GM18861 (cell line): ENCODE results near the gene SNRPD1.
"Not testable (repeated sequence)": the region's sequence is repeated elsewhere in the genome, so short reads cannot be mapped to it uniquely, and the experiment has no call there.

Source experiments
- ATAC-seq: cut with Tn5 transposase; IDR thresholded peaks from one replicate; pipeline ENCODE4 v1.9.1; 2021; ENCODE audit not compliant: unreplicated experiment

The SNRPD1 gene

DNA sequence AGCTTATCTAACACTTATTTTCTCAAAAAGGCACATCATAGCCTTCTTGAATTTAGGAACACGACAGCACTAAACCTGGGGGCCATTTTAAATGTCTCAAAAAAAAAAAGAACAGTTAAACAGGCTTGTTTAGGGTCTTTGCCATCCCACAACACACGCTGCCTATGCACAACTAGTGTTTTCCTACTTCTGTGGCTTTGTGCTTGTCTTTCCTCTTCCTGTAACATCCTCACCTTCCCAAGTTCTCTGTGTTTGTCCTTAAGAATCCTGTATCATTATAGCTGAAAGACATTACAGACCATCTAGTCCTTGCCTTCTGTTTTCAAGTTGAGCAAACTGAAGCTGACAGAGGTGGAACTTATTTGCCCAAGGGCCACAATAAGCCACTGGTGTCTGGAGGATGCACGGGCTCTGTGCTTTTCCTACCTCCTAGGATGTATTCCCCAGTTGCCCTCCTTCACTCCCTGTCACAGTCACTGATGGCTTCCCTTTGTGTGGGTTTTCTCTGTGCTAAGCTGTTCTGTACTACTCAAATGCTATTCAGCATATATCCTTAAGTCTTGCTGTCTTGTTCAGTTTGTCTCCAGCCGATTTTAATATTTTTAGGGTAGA, 22.6 kb downstream of the SNRPD1 start:
- no peak for ATAC-seq

GRCh38 chr18:21636769-21637168, 24.7 kb downstream of the SNRPD1 start:
- no peak for ATAC-seq

DNA sequence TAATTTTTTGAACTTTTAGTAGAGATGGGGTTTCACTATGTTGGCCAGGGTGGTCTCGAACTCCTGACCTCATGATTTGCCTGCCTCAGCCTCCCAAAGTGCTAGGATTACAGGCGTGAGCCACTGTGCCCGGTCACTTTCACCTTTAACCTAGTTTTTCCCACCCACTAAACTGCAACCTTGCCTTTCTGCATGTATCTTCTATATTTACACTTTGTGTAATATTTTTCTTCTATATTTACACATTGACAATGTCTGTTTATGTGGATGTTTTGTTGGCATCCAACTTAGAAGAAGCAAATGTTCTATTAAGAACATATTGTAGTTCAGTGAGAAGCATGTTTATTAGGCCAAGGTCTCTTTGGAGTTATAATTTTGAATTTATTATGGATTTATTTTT, 26.7 kb downstream of the SNRPD1 start:
- no peak for ATAC-seq

DNA sequence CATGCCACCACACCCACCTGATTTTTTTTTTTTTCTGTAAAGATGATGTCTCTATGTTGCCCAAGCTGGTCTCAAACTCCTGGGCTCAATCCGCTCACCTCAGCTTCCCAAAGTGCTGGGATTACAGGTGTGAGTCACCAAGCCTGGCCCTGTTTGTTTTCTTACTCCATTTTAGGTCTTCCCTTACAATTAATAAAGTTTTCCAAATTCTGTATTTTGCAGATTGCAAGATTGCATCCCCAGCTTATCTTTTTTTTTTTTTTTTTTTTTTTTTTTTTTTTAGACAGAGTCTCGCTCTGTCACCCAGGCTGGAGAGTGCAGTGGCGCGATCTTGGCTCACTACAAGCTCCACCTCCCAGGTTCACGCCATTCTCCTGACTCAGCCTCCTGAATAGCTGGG, 28.3 kb downstream of the SNRPD1 start:
- ATAC-seq = not testable (repeated sequence)

DNA sequence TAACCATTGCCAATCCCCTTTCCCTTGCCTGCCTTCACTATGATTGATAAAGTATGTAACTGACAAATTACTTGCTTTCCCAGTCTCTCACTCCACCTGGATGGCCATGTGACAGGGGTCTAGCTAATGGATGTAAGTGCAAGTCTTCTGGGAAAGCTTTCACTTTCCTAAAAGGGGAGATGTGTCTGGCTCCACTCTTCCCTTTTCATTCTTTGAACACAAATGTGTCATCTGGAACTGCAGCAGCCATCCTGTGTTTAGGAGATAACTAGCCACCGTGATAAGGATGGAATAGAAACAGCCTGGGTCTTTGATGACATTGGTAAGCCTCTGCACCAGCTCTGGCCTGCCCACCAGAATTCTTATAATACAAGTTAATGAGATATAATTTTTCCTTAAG, 38.2 kb downstream of the SNRPD1 start:
- no peak for ATAC-seq

DNA sequence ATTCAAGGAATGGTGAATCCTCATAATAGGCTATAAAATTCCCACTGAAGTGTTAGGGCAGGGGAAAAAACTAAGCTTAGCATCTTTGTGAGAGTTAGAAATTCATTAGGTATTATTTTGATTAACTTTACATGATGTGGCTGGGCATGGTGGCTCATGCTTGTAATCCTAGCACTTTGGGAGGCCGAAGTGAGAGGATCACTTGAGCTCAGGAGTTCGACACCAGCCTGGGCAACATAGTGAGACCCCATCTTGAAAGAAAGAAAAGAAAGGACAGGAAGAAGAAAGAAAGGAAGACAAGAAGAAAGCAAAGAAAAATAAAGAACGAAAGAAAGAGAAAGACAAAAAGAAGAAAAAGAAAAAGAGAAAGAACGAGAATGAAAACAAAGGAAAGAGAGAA, 40.0 kb downstream of the SNRPD1 start:
- ATAC-seq = no peak

- ATAC-seq = no peak
Observed at GRCh38 chr18:21653361-21653760, 41.2 kb downstream of the SNRPD1 start.

DNA sequence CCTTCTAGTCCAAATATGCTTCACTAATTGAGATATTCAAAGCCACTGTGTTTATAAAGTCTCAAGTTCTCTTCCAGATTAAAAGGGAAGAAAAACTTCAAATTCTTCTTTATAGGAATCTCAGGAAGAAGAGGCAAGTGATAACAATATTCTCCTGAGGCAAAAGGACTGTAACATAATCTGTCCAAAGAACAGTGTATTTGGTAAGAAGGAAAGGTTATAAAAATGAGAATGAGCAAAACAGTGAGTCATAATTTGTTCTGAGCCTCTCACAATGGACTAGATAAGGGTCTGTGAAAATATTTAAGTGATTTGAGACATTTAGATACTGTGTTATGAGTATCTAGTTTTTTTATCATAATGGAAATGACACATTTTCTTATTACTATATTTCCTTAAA, 44.3 kb downstream of the SNRPD1 start:
- no peak for ATAC-seq

DNA sequence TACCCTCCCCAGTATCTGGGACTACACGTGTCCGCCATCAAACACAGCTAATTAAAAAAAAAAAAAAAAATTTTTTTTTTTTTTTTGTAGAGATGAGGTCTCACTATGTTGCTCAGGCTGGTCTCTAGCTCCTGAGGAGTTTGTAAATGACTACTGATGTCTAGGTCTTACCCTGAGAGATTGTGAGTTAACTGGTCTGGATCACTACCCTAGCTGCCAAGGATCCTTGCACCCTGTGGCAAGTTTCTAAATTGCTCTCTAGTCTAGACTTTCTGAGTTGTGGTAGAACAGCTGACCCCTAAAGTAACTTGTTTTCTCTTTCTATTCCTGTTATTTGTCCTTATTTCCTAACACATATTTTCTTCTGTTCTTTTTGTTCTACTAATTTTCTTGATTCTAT, 48.0 kb downstream of the SNRPD1 start:
- ATAC-seq = no peak

- ATAC-seq = no peak
Observed at GRCh38 chr18:21662581-21662980, 50.5 kb downstream of the SNRPD1 start.

DNA sequence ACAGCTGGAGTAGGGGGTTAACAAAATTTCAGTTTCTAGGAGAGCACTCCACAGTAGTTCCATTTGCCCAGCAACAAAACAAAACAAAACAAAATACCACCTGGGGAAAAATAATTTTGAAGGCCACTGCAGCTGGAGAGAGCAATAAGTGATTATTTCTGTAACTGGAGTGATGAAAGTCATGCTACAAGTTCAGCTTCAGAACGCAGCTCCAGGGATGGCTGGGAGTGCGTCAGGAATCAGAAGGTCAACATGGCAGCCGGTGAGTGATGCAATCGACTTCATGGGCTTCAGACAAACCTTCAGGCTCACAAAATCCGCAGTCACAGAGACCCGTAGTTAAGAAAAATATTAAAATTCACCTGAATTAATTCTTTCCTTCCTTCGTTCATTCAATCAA, 51.5 kb downstream of the SNRPD1 start:
- no peak for ATAC-seq

GRCh38 chr18:21664069-21664468, 52.0 kb downstream of the SNRPD1 start:
- no peak for ATAC-seq

DNA sequence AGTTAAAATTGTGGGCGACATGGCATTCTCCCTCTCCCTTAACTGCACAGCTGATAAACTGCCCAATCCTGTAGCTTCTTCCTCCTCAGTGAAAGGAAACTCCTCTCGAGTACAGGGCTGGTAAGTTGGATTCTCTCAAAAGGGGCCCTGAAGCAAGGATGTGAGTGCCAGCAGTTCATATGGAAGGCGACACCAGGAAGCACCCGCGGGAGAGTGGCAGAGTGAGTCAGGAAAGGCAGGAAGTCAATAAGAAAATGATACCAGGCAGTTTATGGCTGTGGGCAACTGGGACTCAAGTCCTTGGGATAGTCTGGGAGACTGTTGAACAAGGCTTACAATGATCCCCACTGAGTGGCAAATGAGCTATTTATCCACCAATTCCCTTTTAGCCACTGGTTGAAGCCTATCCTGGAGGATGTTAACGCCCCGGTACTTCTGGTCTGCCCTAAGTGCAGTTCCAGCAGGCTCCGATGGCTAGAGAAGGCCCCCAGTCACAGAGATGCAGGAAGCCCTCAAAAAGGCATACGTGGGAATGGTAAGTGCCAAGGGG, 57.7 kb downstream of the SNRPD1 start:
- no peak for ATAC-seq

DNA sequence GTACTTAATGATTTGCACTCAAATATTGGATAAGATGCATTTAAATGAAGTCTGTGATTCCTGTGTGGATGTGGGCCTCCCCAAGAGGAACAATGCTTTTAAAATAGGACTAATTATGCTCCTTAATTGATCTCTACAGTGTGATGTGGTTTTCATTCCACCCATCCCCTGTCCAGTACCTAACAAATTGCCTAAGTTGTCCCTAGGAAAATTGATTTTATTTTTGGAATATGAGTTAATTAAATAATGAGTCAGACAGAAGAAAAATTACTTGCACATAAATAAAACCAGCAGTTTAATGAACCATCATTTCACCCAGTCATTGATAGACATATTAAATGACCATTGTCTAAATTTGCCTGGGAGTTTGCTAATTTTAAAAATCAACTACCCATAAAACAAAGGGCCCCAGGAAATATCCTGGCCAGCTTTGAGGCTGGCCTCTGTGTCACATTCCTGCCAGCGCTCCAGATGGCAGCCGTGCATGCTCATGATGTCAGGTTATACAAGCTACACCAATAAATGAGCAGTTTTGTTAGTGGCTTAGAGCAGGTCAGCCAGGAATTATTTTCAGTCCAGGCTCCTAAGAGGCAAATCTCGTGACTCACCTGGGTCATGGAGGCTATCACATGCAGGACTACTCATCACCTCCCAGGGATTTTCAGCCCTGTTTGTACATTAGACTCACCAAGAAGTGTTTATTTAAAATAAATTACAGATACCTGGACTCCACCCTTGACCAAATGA, 60.6 kb downstream of the SNRPD1 start:
- ATAC-seq = no peak

DNA sequence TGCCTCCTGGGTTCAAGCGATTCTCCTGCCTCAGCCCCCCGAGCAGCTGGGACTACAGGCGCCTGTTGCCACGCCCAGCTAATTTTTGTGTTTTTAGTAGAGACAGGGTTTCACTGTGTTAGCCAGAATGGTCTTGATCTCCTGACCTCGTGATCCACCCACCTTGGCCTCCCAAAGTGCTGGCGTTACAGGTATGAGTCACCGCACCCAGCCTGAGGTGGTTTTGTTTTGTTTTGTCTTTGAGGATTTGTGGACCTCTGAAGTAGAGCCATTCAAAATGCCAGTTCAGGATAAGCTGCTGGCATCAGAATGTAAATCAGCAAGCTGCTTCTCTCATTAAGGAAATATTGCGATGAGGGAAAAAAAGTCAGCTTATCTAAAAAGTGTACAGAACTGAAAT, 63.2 kb downstream of the SNRPD1 start:
- not testable (repeated sequence) for ATAC-seq

GRCh38 chr18:21678859-21679258, 66.7 kb downstream of the SNRPD1 start:
- ATAC-seq = no peak

DNA sequence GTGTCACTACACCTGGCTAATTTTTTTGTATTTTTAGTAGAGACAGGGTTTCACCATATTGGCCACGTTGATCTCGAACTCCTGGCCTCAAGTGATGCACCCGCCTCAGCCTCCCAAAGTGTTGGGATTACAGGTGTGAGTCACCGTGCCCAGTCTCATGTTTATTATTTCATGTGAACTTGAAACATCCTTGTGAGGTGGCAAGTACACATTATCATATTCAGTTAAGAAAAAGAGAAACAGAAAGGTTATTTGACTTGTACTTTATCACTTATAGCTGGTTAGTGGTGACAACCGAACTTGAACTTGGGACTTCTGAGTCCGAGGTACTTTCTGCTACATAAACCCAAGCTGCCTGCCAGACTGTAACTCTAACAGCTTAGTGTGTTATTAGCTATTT, 68.0 kb downstream of the SNRPD1 start:
- ATAC-seq = no peak

DNA sequence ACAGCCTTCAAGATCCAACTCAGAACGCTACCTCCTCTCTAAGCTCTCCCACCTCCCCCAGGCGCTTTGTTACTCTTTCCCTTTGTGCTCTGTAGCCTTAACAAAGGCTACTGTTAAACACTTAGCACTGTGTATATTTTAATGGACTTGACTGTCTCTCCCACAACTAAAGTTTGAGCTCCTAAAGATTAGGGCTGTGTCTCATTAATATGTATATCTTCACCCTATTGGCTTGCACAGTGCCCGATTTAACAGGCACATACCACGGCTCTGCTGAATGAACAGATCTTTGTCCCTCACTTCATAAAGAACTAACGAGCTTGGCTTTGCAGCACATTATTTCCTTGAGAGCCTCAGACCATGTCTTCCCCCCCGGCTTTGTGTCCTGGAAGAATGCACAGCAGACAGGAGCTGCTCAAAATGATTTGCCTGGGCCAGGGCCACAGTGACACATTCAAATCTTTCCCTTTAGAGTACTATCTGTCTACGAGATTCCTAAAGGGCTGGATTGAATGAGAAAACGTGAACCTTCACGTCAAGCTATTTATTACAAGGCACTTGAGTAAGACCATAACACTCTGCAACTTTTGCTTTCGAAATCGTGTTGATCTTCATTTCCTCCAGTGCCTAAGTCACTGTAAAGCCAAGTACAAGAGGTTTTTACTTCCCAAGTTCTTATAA, 70.4 kb downstream of the SNRPD1 start:
- peak; percentile 34 for ATAC-seq
